Measurements from ENCODE around the gene TBC1D30. TPM values are rescaled to one million over a fixed set of nuclear protein-coding genes. Genes with fewer than 3 reads are reported as not detected.

The TBC1D30 gene
- total and polyA plus RNA-seq, 9 donors: 0.98 to 2.5 (median 1.4) TPM

DNA sequence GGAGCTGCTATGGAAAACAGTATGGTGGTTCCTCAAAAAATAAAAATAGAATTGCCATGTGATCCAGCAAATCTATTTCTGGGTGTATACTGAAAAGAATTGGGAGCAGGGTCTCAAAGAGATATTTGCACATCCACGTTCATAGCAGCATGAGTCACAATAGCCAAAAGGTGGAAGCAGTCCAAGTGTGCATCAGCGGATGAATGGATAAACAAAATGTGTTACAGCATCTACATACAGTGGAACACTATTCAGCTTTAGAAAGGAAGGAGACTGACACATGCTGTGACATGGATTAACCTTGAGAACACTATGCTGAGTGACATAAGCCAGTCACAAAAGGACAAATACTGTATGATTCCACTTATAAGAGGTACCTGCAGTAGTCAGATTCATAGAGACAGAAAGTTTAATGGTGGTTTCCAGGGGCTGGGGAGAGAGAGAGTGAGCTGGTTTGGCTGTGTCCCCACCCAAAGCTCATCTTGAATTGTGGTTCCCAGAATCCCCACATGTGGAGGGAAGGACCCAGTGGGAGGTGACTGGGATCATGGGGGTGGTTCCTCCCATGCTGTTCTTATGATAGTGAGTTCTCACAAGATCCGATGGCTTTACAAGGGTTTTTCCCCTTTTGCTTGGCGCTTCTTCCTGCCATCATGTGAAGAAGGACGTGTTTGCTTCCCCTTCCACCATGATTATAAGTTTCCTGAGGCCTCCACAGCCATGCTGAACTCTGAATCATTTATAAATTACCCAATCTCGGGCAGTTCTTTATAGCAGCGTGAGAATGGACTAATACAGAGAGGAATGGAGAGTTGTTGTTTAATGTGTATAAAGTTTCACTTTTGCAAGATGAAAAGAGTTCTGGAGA is 17.6 kb upstream of the TBC1D30 start:
- no CpG with 5 or more reads among the region's 7 CpGs for WGBS (ENCODE audit: insufficient coverage)
- Histone ChIP-seq H3K4me3 (ENCODE audit: low read length) (no peak overlapping the region), H3K4me1 (ENCODE audit: control insufficient read depth, insufficient read depth, low read length) (no peaks in the 10 kb centered on the region)

DNA sequence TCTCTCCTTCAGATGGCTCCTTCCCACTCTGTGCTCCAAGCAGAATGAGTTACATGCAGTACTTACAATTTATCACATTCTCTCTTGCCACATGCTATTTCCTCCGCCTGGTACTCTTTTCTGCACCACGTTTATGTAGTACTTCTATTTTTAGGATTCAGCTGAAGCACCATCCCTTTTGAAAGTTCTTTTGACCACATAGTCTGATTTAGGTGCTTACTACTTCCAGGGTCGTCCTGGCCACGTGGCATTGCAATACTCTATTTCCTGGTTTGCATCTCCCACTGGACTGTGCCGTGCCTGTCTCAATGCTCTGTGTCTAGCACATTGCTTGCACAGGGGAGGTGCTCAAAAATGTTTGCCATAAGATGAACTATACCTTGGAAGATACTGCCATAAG is 16.3 kb upstream of the TBC1D30 start:
- Histone ChIP-seq H3K4me1 (ENCODE audit: control insufficient read depth, insufficient read depth, low read length) (no peaks in the 10 kb centered on the region), H3K27ac (ENCODE audit: low read length) (no peak overlapping the region), H3K9me3 (replicated peaks; ENCODE audit: control insufficient read depth, low read depth, low read length) (no peaks in the 10 kb centered on the region), H3K36me3 (ENCODE audit: control insufficient read depth, insufficient read depth, low read length) (no peaks in the 10 kb centered on the region), H3K27me3 (ENCODE audit: control insufficient read depth, insufficient read depth, low read length) (no peaks in the 10 kb centered on the region), H3K4me3 (ENCODE audit: low read length) (no peak overlapping the region)
- WGBS (ENCODE audit: insufficient coverage): 49% methylated on average over 5 of the region's 5 CpGs
- DNase-seq: no peak

More for the DNA sequence above, 17.6 kb upstream of the TBC1D30 start:
- DNase-seq: no peak
- Histone ChIP-seq H3K9me3 (replicated peaks; ENCODE audit: control insufficient read depth, low read depth, low read length) (no peaks in the 10 kb centered on the region), H3K27ac (ENCODE audit: low read length) (no peak overlapping the region), H3K36me3 (ENCODE audit: control insufficient read depth, insufficient read depth, low read length) (no peaks in the 10 kb centered on the region), H3K27me3 (ENCODE audit: control insufficient read depth, insufficient read depth, low read length) (no peaks in the 10 kb centered on the region)

GRCh38 chr12:64810831-64811230 is 13.6 kb upstream of the TBC1D30 start:
- Histone ChIP-seq H3K4me3 (ENCODE audit: low read length) (no peak overlapping the region), H3K27me3 (ENCODE audit: control insufficient read depth, insufficient read depth, low read length) (no peaks in the 10 kb centered on the region), H3K27ac (ENCODE audit: low read length) (no peak overlapping the region), H3K36me3 (ENCODE audit: control insufficient read depth, insufficient read depth, low read length) (no peaks in the 10 kb centered on the region), H3K4me1 (ENCODE audit: control insufficient read depth, insufficient read depth, low read length) (no peaks in the 10 kb centered on the region), H3K9me3 (replicated peaks; ENCODE audit: control insufficient read depth, low read depth, low read length) (no peaks in the 10 kb centered on the region)
- no CpG with 5 or more reads among the region's 1 CpG for WGBS (ENCODE audit: insufficient coverage)
- no peak for DNase-seq

DNA sequence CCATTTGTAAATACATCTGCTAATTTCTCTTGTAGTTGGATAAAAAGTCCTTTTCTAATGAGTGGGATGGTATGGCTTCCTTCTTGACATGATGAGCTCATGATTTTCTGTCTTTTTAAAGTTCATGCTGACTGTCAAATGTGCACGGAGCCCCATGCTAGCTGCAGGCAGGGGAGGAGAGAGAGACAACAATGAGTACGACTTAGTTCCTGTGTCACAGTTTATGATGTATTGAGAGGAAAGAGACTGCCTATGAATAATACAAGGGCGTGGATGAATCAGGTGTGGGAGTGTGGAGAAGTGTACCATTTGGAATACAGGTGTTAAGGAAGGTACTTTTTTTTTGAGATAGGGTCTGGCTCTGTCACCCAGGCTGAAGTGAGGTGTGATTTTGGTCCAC is 10.7 kb upstream of the TBC1D30 start:
- Histone ChIP-seq H3K27ac (ENCODE audit: low read length) (no peak overlapping the region), H3K4me1 (ENCODE audit: control insufficient read depth, insufficient read depth, low read length) (no peaks in the 10 kb centered on the region), H3K27me3 (ENCODE audit: control insufficient read depth, insufficient read depth, low read length) (no peaks in the 10 kb centered on the region), H3K4me3 (ENCODE audit: low read length) (no peak overlapping the region), H3K36me3 (ENCODE audit: control insufficient read depth, insufficient read depth, low read length) (no peaks in the 10 kb centered on the region), H3K9me3 (replicated peaks; ENCODE audit: control insufficient read depth, low read depth, low read length) (no peaks in the 10 kb centered on the region)
- no peak for DNase-seq
- WGBS (ENCODE audit: insufficient coverage): 78% methylated on average over 3 of the region's 3 CpGs

- Histone ChIP-seq H3K9me3 (replicated peaks; ENCODE audit: control insufficient read depth, low read depth, low read length) (no peaks in the 10 kb centered on the region), H3K36me3 (ENCODE audit: control insufficient read depth, insufficient read depth, low read length) (no peaks in the 10 kb centered on the region), H3K4me3 (ENCODE audit: low read length) (no peak overlapping the region), H3K27ac (ENCODE audit: low read length) (no peak overlapping the region), H3K27me3 (ENCODE audit: control insufficient read depth, insufficient read depth, low read length) (no peaks in the 10 kb centered on the region), H3K4me1 (ENCODE audit: control insufficient read depth, insufficient read depth, low read length) (no peaks in the 10 kb centered on the region)
- WGBS (ENCODE audit: insufficient coverage): no CpG with 5 or more reads among the region's 2 CpGs
- no peak for DNase-seq
Observed at GRCh38 chr12:64814432-64814831, 10.0 kb upstream of the TBC1D30 start.

- DNase-seq: no peak
- Histone ChIP-seq H3K36me3 (ENCODE audit: control insufficient read depth, insufficient read depth, low read length) (no peaks in the 10 kb centered on the region), H3K9me3 (replicated peaks; ENCODE audit: control insufficient read depth, low read depth, low read length) (no peaks in the 10 kb centered on the region), H3K4me3 (ENCODE audit: low read length) (no peak overlapping the region), H3K4me1 (ENCODE audit: control insufficient read depth, insufficient read depth, low read length) (peaks cover 5% of the 10 kb centered on the region), H3K27me3 (ENCODE audit: control insufficient read depth, insufficient read depth, low read length) (peaks cover 14% of the 10 kb centered on the region), H3K27ac (ENCODE audit: low read length) (no peak overlapping the region)
- WGBS (ENCODE audit: insufficient coverage): 61% methylated on average over 2 of the region's 5 CpGs
Observed at GRCh38 chr12:64819816-64820402, 4.5 kb upstream of the TBC1D30 start.

DNA sequence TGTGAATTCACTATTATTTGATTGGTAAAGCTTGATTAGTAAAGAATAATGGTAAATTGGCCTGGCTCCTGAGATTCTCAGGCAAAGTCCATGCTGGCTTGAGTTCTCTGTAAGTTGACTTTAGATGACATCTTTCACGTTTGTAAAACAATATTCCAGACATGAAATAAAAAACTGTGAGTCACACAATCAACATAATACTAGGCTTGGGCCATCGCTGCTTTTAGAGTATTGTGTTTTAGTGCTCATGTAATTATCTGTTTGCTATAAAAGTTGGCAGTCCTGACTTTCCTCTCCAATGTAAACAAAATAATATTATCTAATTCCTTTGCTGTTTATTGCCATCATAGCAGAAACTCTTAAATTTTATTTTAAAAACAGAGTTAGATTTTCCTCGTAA is 3.9 kb upstream of the TBC1D30 start:
- H3K9me3 ChIP-seq (replicated peaks; ENCODE audit: control insufficient read depth, low read depth, low read length): no peaks in the 10 kb centered on the region
- no peak for DNase-seq
- H3K36me3 ChIP-seq (ENCODE audit: control insufficient read depth, insufficient read depth, low read length): no peaks in the 10 kb centered on the region
- no CpG with 5 or more reads among the region's 3 CpGs for WGBS (ENCODE audit: insufficient coverage)
- peaks cover 21% of the 10 kb centered on the region for H3K27me3 ChIP-seq (ENCODE audit: control insufficient read depth, insufficient read depth, low read length)
- no peak overlapping the region for H3K27ac ChIP-seq (ENCODE audit: low read length)
- H3K4me3 ChIP-seq (ENCODE audit: low read length): no peak overlapping the region
- peaks cover 12% of the 10 kb centered on the region for H3K4me1 ChIP-seq (ENCODE audit: control insufficient read depth, insufficient read depth, low read length)

DNA sequence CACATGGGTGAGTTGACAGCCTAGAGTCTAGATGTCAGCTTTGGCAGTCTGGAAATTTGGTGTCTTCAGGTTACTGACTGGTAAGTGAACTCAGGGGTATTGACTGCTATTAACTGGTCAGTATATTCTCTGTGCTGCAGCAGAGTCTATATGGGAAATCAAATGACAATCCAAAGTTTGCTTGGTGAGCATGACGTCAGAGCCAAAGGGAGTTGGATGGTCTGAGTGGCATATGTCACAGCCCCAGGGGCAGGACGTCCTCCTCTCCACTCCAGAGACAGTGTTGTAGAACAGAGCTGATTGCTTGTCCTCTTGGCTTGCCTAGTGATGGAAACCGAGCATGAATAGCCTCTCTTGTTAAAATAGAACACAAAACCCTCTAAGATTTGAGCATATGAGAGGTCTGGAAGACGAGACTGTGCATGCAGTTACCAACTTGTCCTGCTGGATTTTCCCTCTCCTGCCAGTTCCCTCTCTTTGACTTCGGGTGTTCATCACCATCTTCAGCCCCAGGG is 3.3 kb upstream of the TBC1D30 start:
- Histone ChIP-seq H3K9me3 (replicated peaks; ENCODE audit: control insufficient read depth, low read depth, low read length) (no peaks in the 10 kb centered on the region), H3K36me3 (ENCODE audit: control insufficient read depth, insufficient read depth, low read length) (no peaks in the 10 kb centered on the region), H3K4me1 (ENCODE audit: control insufficient read depth, insufficient read depth, low read length) (peaks cover 14% of the 10 kb centered on the region), H3K27me3 (ENCODE audit: control insufficient read depth, insufficient read depth, low read length) (peaks cover 26% of the 10 kb centered on the region), H3K4me3 (ENCODE audit: low read length) (no peak overlapping the region), H3K27ac (ENCODE audit: low read length) (no peak overlapping the region)
- DNase-seq: no peak
- 83% methylated on average over 1 of the region's 5 CpGs for WGBS (ENCODE audit: insufficient coverage)

DNA sequence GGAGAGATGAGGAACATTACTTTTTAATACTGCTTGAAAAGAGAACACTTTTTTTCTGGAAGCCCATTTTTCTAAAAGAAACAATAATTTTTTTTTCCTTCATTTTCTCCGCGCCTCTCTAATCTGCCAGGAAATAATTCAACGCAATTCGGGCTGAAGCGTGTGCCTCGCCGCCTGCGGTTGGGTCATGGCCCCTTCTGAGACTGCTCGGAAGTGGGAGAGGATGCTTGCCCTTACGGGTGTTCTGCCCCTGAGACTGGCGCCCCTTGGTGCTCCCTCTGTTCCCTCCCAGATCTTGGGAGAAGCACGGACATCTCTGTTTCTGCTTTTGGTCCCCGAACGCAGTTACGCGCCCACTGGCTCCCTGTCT is 332 bp upstream of the TBC1D30 start:
- no peak for DNase-seq
- WGBS (ENCODE audit: insufficient coverage): 2% methylated on average over 16 of the region's 16 CpGs
- H3K4me1 ChIP-seq (ENCODE audit: control insufficient read depth, insufficient read depth, low read length): peaks cover 14% of the 10 kb centered on the region
- no peaks in the 10 kb centered on the region for H3K36me3 ChIP-seq (ENCODE audit: control insufficient read depth, insufficient read depth, low read length)
- peaks cover 35% of the 10 kb centered on the region for H3K27me3 ChIP-seq (ENCODE audit: control insufficient read depth, insufficient read depth, low read length)
- no peak overlapping the region for H3K27ac ChIP-seq (ENCODE audit: low read length)
- peak overlapping the region; percentile 20 for H3K4me3 ChIP-seq (ENCODE audit: low read length)
- no peaks in the 10 kb centered on the region for H3K9me3 ChIP-seq (replicated peaks; ENCODE audit: control insufficient read depth, low read depth, low read length)

DNA sequence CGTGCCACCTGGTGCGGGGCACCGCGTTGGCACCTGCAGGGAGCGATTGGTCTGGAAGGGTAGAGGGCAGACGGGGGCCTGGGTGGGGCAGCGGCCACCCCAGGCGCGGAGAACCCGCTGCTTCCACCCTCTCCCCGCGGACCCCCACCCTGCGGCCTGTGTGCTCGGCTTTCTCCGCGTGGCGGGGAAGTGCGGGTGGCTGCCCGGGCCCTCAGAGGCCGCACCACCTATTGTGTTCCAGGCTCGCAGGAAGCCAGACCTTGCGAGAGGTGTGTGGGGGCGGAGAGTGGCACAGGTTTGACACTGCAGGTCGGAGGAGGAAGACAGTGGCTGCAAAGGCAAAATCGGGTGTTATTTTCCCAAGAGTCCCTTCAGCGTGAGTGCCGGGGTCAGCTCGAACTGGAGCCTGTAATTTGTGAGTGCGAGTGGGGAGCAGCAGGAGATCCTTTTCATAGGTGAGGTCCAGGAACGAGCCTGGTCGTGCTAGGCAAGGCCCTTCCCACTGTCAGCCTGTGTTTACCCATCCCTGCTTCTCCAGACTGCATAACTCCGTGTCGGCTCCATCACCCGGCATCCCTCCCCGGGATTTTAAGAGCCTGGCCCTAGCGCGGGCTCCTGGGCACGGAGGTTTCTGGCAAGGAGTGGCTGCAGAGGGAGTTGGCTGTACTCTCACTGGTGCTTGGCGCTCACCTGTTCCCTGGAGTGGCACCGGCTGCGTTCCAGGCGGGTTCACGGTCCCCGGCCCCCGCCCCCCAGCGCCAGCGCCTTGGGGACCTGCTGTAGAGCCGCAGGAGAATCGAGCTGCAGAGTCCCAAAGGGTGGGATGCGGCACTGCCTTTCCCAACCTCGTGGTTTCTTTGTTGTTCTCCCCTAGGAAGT is 935 bp downstream of the TBC1D30 start:
- Histone ChIP-seq H3K9me3 (replicated peaks; ENCODE audit: control insufficient read depth, low read depth, low read length) (no peaks in the 10 kb centered on the region), H3K36me3 (ENCODE audit: control insufficient read depth, insufficient read depth, low read length) (no peaks in the 10 kb centered on the region), H3K27me3 (ENCODE audit: control insufficient read depth, insufficient read depth, low read length) (peaks cover 35% of the 10 kb centered on the region), H3K27ac (ENCODE audit: low read length) (no peak overlapping the region), H3K4me1 (ENCODE audit: control insufficient read depth, insufficient read depth, low read length) (peaks cover 14% of the 10 kb centered on the region), H3K4me3 (ENCODE audit: low read length) (no peak overlapping the region)
- no peak for DNase-seq
- under 1% methylated on average over 41 of the region's 51 CpGs for WGBS (ENCODE audit: insufficient coverage)

All from muscle of leg (tissue), 11 donors.